WTC11 (cell line): ENCODE measurements around the gene LARGE1.

ENCODE experiments used
- ATF3 ChIP-seq: sonication (generic); formaldehyde crosslinking; conservative IDR thresholded peaks from 2 replicates; pipeline ENCODE4 v1.8.1; 2022; ENCODE audit warnings: mild to moderate bottlenecking, missing genetic modification reagents
- CTCF ChIP-seq: fragments of 200-600 bp; IDR thresholded peaks from 2 replicates; pipeline ENCODE4 v1.8.0; 2022; ENCODE audit warnings: antibody characterized with exemption
- MAX ChIP-seq: sonication (generic); formaldehyde crosslinking; IDR thresholded peaks from 2 replicates; pipeline ENCODE4 v1.8.0; 2022; ENCODE audit warnings: mild to moderate bottlenecking, missing genetic modification reagents

GRCh38 chr22:33803371-33804282, 116.6 kb downstream of the LARGE1 start:
- no peak for TF ChIP-seq ATF3 (CRISPR knock-in tag)
- TF ChIP-seq MAX (CRISPR knock-in tag), result no peak
- no peak for TF ChIP-seq CTCF
